Thoracic aorta (tissue), 2 donors: ENCODE measurements around the gene TUB. TPM values are rescaled to one million over a fixed set of nuclear protein-coding genes. Genes with fewer than 3 reads are reported as not detected.

ENCODE experiments used
- ATAC-seq: fragments of 150-250 bp; one replicate; pipeline ENCODE4 v1.8.0; 2017; ENCODE audit warnings: low read depth; ENCODE audit not compliant: insufficient number of reproducible peaks, low FRiP score
- DNase-seq: peaks from one replicate; pipeline ENCODE4 v3.0.0-alpha.2; 2020; ENCODE audit warnings: low spot score
- H3K27ac ChIP-seq, 2 donors: fragments of 200-600 bp; sonication (generic); 1 replicate in 1 of 2; 2 replicates in 1 of 2; pipeline ENCODE4 v1.5.1; 2016; ENCODE audit warnings: mild to moderate bottlenecking in 2 of 2, moderate library complexity in 2 of 2
- H3K27me3 ChIP-seq: fragments of 200-600 bp; sonication (generic); replicated peaks from 2 replicates; pipeline ENCODE4 v1.6.0; 2016; ENCODE audit warnings: mild to moderate bottlenecking; ENCODE audit not compliant: insufficient read depth
- H3K36me3 ChIP-seq: fragments of 200-600 bp; sonication (generic); one replicate; pipeline ENCODE4 v1.5.1; 2016
- H3K4me1 ChIP-seq, 2 donors: fragments of 200-600 bp; sonication (generic); 1 replicate in 1 of 2; 2 replicates in 1 of 2; pipeline versions ENCODE4 v1.5.1 to v1.6.0; 2016; ENCODE audit warnings: low read depth in 2 of 2, mild to moderate bottlenecking in 1 of 2; ENCODE audit not compliant: control insufficient read depth in 1 of 2
- H3K4me3 ChIP-seq: fragments of 200-600 bp; sonication (generic); 2 replicates; pipeline ENCODE4 v1.5.1; 2016; ENCODE audit warnings: mild to moderate bottlenecking
- H3K9me3 ChIP-seq: fragments of 200-600 bp; sonication (generic); 2 replicates; pipeline ENCODE4 v1.5.1; 2016
- CTCF ChIP-seq: fragments of 200-600 bp; sonication (generic); IDR thresholded peaks from one replicate; pipeline ENCODE4 v1.5.1; 2019; ENCODE audit warnings: antibody characterized with exemption
- total RNA-seq, 2 donors: library from RNA; depleted of rRNA; stranded (reverse); fragments of >200 nt; gene quantifications; one replicate each; pipeline versions ENCODE4 v1.1.0 to v1.2.3, GENCODE V29; 2016

Gene TUB
- total RNA-seq, 2 donors from 2014 or later: 6.9 to 8.9 TPM

GRCh38 chr11:8080069-8080670 is 841 bp upstream of the TUB start:
- Histone ChIP-seq H3K4me1 (peaks cover 0 to 23% of the 10 kb centered on the region in 2 donors), H3K4me3 (peak overlapping the region; percentile 70), H3K9me3 (no peaks in the 10 kb centered on the region), H3K27ac (no peak overlapping the region), H3K36me3 (no peaks in the 10 kb centered on the region), H3K27me3 (no peaks in the 10 kb centered on the region)
- no peak for DNase-seq
- TF ChIP-seq CTCF: no peak
- ATAC-seq: no peak

- no peaks in the 10 kb centered on the region for H3K9me3 ChIP-seq
- H3K27ac ChIP-seq: no peak overlapping the region
- H3K4me3 ChIP-seq: peak overlapping the region; percentile 70
- no peak for ATAC-seq
- peaks cover 0 to 23% of the 10 kb centered on the region in 2 donors for H3K4me1 ChIP-seq
- H3K27me3 ChIP-seq: no peaks in the 10 kb centered on the region
- H3K36me3 ChIP-seq: no peaks in the 10 kb centered on the region
- no peak for TF ChIP-seq CTCF
- no peak for DNase-seq
These were observed 710 bp downstream of the TUB start for GRCh38 chr11:8081591-8082250.

GRCh38 chr11:8082391-8083087 is 1.5 kb downstream of the TUB start:
- ATAC-seq: no peak
- TF ChIP-seq CTCF: no peak
- no peak overlapping the region for H3K4me3 ChIP-seq
- no peaks in the 10 kb centered on the region for H3K27me3 ChIP-seq
- H3K4me1 ChIP-seq: peaks cover 0 to 23% of the 10 kb centered on the region in 2 donors
- no peaks in the 10 kb centered on the region for H3K36me3 ChIP-seq
- no peaks in the 10 kb centered on the region for H3K9me3 ChIP-seq
- DNase-seq: no peak
- no peak overlapping the region for H3K27ac ChIP-seq

- Histone ChIP-seq H3K4me1 (peaks cover 0 to 23% of the 10 kb centered on the region in 2 donors), H3K27me3 (no peaks in the 10 kb centered on the region), H3K36me3 (no peaks in the 10 kb centered on the region), H3K4me3 (no peak overlapping the region), H3K27ac (no peak overlapping the region), H3K9me3 (no peaks in the 10 kb centered on the region)
- DNase-seq (no peak), ATAC-seq (no peak)
- no peak for TF ChIP-seq CTCF
These were observed 2.0 kb downstream of the TUB start for GRCh38 chr11:8083088-8083395.

GRCh38 chr11:8083871-8084281 is 2.9 kb downstream of the TUB start:
- H3K36me3 ChIP-seq: no peaks in the 10 kb centered on the region
- peaks cover 0 to 23% of the 10 kb centered on the region in 2 donors for H3K4me1 ChIP-seq
- no peaks in the 10 kb centered on the region for H3K27me3 ChIP-seq
- ATAC-seq (no peak), DNase-seq (no peak)
- H3K9me3 ChIP-seq: no peaks in the 10 kb centered on the region
- no peak for TF ChIP-seq CTCF
- H3K4me3 ChIP-seq: no peak overlapping the region
- H3K27ac ChIP-seq: no peak overlapping the region
